ENCODE measurements around the gene DCC.

The DCC gene

GRCh38 chr18:53153281-53153680, 813.3 kb downstream of the DCC start:
- H3K36me3 ChIP-seq: no peaks in the 10 kb centered on the region
- TF ChIP-seq, protein P1, sequence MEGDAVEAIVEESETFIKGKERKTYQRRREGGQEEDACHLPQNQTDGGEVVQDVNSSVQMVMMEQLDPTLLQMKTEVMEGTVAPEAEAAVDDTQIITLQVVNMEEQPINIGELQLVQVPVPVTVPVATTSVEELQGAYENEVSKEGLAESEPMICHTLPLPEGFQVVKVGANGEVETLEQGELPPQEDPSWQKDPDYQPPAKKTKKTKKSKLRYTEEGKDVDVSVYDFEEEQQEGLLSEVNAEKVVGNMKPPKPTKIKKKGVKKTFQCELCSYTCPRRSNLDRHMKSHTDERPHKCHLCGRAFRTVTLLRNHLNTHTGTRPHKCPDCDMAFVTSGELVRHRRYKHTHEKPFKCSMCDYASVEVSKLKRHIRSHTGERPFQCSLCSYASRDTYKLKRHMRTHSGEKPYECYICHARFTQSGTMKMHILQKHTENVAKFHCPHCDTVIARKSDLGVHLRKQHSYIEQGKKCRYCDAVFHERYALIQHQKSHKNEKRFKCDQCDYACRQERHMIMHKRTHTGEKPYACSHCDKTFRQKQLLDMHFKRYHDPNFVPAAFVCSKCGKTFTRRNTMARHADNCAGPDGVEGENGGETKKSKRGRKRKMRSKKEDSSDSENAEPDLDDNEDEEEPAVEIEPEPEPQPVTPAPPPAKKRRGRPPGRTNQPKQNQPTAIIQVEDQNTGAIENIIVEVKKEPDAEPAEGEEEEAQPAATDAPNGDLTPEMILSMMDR (IDR thresholded peaks at IDR 0.05): no peak
- no peaks in the 10 kb centered on the region for H3K4me1 ChIP-seq
- no peaks in the 10 kb centered on the region for H3K27me3 ChIP-seq
- no peak overlapping the region for H3K27ac ChIP-seq
- H3K4me3 ChIP-seq: no peak overlapping the region
- H3K9me3 ChIP-seq: no peaks in the 10 kb centered on the region
- no peak for DNase-seq
- intact Hi-C loops (cut with DNase I; ENCODE audit: low total_unique reads): no loop called here

DNA sequence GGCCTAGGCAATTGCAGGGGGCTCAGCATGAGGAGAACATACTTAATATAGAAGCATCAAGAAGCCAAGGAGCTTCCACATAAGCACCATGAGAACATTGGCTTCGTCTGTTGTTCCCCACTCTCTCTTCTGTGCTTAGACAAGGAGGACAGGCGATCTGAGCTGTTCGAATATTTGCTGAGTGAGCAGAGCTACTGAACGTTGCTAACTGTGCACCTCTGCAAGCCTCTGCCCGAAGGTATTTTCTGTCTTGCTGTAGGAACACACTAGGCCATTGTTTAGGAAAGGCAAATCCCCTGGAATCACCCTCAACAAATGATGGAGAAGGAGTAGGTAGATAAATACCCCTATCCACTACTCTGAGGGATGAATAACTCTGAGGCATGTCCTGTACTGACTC, 813.8 kb downstream of the DCC start:
- no peaks in the 10 kb centered on the region for H3K9me3 ChIP-seq
- no peak for DNase-seq
- TF ChIP-seq, protein P1 (IDR thresholded peaks at IDR 0.05): no peak
- H3K4me3 ChIP-seq: no peak overlapping the region
- H3K27ac ChIP-seq: no peak overlapping the region
- intact Hi-C loops (cut with DNase I; ENCODE audit: low total_unique reads): no loop called here
- H3K27me3 ChIP-seq: no peaks in the 10 kb centered on the region
- H3K4me1 ChIP-seq: no peaks in the 10 kb centered on the region
- H3K36me3 ChIP-seq: no peaks in the 10 kb centered on the region

DNA sequence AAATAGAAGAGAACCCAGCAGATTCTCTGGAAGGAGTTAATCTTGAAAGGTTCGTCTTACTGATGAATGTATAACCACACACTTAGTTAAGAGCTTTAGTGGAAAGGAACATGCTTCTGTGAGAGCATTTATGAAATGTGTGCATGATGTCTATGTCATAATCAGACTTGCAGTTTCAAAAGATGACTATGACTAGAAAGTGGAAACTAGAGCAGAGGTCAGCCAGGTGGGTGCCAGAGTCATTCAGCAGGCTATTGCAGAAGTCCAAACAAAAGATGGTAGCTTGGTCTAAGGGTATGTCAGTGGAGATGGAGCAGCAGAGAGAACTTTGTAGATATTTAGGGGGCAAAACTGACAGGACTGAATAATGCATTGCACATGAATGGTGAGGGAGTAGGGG, 825.8 kb downstream of the DCC start:
- no peak for DNase-seq
- TF ChIP-seq, protein P1 (IDR thresholded peaks at IDR 0.05): no peak
- Histone ChIP-seq H3K4me3 (no peak overlapping the region), H3K27me3 (no peaks in the 10 kb centered on the region), H3K4me1 (no peaks in the 10 kb centered on the region), H3K27ac (no peak overlapping the region), H3K36me3 (no peaks in the 10 kb centered on the region), H3K9me3 (no peaks in the 10 kb centered on the region)
- intact Hi-C loops (cut with DNase I; ENCODE audit: low total_unique reads): no loop called here

GRCh38 chr18:53169346-53169745, 829.3 kb downstream of the DCC start:
- no peaks in the 10 kb centered on the region for H3K4me1 ChIP-seq
- DNase-seq: no peak
- intact Hi-C loops (cut with DNase I; ENCODE audit: low total_unique reads): no loop called here
- H3K27ac ChIP-seq: no peak overlapping the region
- no peaks in the 10 kb centered on the region for H3K9me3 ChIP-seq
- H3K36me3 ChIP-seq: no peaks in the 10 kb centered on the region
- H3K27me3 ChIP-seq: no peaks in the 10 kb centered on the region
- no peak overlapping the region for H3K4me3 ChIP-seq
- TF ChIP-seq, protein P1 (IDR thresholded peaks at IDR 0.05): no peak

DNA sequence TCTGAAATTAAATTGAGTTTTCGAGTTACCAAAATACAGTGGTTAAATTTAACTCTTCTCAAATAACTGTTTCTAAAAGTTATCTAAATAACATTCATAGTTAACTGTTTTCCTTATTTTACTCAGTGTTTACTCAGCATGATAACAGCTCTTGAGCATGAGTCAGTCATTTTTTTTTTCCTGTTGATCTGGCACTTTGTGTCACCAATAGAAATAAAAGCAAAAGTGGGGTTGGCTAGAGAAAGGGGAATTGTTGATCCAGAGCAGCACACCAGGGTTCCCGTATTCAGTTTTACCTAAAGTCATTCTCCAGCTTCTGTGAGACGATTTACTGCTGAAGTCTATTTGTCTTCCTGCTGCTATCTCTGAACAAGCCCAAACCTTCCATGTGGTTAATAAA, 851.6 kb downstream of the DCC start:
- H3K36me3 ChIP-seq: no peaks in the 10 kb centered on the region
- no peaks in the 10 kb centered on the region for H3K4me1 ChIP-seq
- TF ChIP-seq, protein P1 (IDR thresholded peaks at IDR 0.05): no peak
- no peak for DNase-seq
- no peak overlapping the region for H3K27ac ChIP-seq
- no peaks in the 10 kb centered on the region for H3K27me3 ChIP-seq
- no peak overlapping the region for H3K4me3 ChIP-seq
- no peaks in the 10 kb centered on the region for H3K9me3 ChIP-seq
- intact Hi-C loops (cut with DNase I; ENCODE audit: low total_unique reads): no loop called here

DNA sequence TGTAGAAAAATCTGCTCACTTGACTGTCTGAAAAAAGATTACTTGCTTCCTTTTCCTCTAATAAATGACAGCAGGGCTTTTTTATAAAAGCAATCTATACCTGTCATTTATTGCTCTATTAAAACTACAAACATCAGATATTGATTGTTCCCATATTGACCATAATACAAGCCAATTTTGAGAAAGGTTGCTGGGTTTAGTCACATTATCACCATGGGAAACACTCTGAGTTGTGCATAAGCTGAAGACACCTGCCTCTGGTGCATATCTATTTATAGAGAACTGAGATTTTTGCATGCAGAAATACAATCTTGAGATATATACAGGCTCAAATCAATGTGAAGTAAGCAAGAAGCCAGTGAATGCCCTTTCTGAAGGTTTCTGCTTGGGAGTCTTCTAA, 853.9 kb downstream of the DCC start:
- H3K27ac ChIP-seq: no peak overlapping the region
- H3K27me3 ChIP-seq: no peaks in the 10 kb centered on the region
- H3K4me3 ChIP-seq: no peak overlapping the region
- no peaks in the 10 kb centered on the region for H3K9me3 ChIP-seq
- DNase-seq: no peak
- H3K4me1 ChIP-seq: no peaks in the 10 kb centered on the region
- no peaks in the 10 kb centered on the region for H3K36me3 ChIP-seq
- TF ChIP-seq, protein P1 (IDR thresholded peaks at IDR 0.05): no peak
- intact Hi-C loops (cut with DNase I; ENCODE audit: low total_unique reads): no loop called here

All from tibial artery (tissue), 4 donors.